MM.1S (cell line): ENCODE data around the gene TUBGCP4.

Experiments
- CTCF ChIP-seq: fragments of 300-600 bp; sonication (generic); IDR thresholded peaks from 2 replicates; pipeline ENCODE4 v1.5.1; 2016; ENCODE audit warnings: antibody characterized with exemption, low read length, mixed read lengths
- EZH2 ChIP-seq: fragments of 300-600 bp; sonication (generic); optimal IDR thresholded peaks from 2 replicates; pipeline ENCODE3; 2017; ENCODE audit warnings: low read depth, mild to moderate bottlenecking, antibody characterized with exemption, low read length, mixed read lengths

GRCh38 chr15:43376017-43376705 lies 5.3 kb downstream of the TUBGCP4 start:
- TF ChIP-seq CTCF (peak; percentile 81), EZH2 (no peak)
